ENCODE data around the gene TRAF3IP3. TPM values are rescaled to one million over a fixed set of nuclear protein-coding genes. Genes with fewer than 3 reads are reported as not detected.

Gene TRAF3IP3
- total RNA-seq, 2 donors from 2014 or later = 3.3 to 12.3 TPM

- no peak for ATAC-seq (ENCODE audit: insufficient number of reproducible peaks, low FRiP score, low read depth)
Measured at GRCh38 chr1:209710847-209711246, 45.0 kb upstream of the TRAF3IP3 start.

GRCh38 chr1:209714338-209714737 lies 41.5 kb upstream of the TRAF3IP3 start:
- H3K27me3 ChIP-seq (replicated peaks; ENCODE audit: insufficient read depth) = no peaks in the 10 kb centered on the region
- no peaks in the 10 kb centered on the region for H3K9me3 ChIP-seq
- ATAC-seq (ENCODE audit: insufficient number of reproducible peaks, low FRiP score, low read depth) (no peak), DNase-seq (ENCODE audit: low spot score) (no peak)
- no peak for TF ChIP-seq CTCF (IDR thresholded peaks at IDR 0.05)
- no peaks in the 10 kb centered on the region for H3K36me3 ChIP-seq
- no peak overlapping the region for H3K4me3 ChIP-seq
- H3K4me1 ChIP-seq (ENCODE audit: control insufficient read depth in 1 of 2, low read depth in 2 of 2) = no peaks in the 10 kb centered on the region
- H3K27ac ChIP-seq = no peak overlapping the region

More at GRCh38 chr1:209710847-209711246, 45.0 kb upstream of the TRAF3IP3 start:
- no peak for DNase-seq (ENCODE audit: low spot score)
- Histone ChIP-seq H3K27me3 (replicated peaks; ENCODE audit: insufficient read depth) (no peaks in the 10 kb centered on the region), H3K4me3 (no peak overlapping the region), H3K27ac (no peak overlapping the region), H3K4me1 (ENCODE audit: control insufficient read depth in 1 of 2, low read depth in 2 of 2) (no peaks in the 10 kb centered on the region), H3K9me3 (no peaks in the 10 kb centered on the region), H3K36me3 (no peaks in the 10 kb centered on the region)
- no peak for TF ChIP-seq CTCF (IDR thresholded peaks at IDR 0.05)

DNA sequence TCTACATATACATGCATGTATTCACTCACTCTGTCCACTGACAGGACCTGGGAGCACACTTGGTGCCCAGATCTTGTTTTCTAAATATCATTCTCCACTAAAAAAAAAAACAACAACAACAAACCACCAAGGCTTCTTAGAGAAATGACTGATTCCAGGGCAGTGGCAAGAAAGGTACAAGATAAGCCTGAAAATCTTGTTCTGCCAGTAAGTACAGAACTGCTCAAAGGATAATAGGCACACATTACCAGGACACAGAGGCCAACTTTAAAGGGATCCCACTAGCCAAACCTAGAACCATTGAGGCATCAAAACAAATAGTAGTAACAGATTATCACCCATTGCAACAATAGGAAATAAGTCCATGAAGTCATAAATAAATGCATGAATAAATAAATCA lies 40.5 kb upstream of the TRAF3IP3 start:
- Histone ChIP-seq H3K27ac (no peak overlapping the region), H3K9me3 (no peaks in the 10 kb centered on the region), H3K4me3 (no peak overlapping the region), H3K36me3 (no peaks in the 10 kb centered on the region), H3K4me1 (ENCODE audit: control insufficient read depth in 1 of 2, low read depth in 2 of 2) (no peaks in the 10 kb centered on the region), H3K27me3 (replicated peaks; ENCODE audit: insufficient read depth) (no peaks in the 10 kb centered on the region)
- DNase-seq (ENCODE audit: low spot score) = no peak
- ATAC-seq (ENCODE audit: insufficient number of reproducible peaks, low FRiP score, low read depth) = no peak
- no peak for TF ChIP-seq CTCF (IDR thresholded peaks at IDR 0.05)

DNA sequence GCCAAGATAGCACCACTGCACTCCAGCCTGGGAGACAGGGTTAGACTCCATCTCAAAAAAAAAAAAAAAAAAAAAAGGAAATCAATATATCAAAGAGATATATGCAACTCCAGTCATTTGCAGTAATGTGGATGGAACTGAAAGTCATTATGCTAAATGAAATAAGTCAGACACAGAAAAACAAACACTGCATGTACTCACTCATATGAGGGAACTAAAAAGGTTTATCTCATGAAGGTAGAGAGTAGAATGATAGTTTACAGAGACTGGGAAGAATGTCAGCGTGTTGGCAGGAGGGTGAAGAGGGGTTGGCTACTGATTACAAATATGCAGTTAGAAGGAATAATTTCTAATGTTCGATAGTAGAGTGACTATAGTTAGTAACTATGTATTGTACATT lies 38.0 kb upstream of the TRAF3IP3 start:
- no peaks in the 10 kb centered on the region for H3K4me1 ChIP-seq (ENCODE audit: control insufficient read depth in 1 of 2, low read depth in 2 of 2)
- H3K36me3 ChIP-seq = no peaks in the 10 kb centered on the region
- no peak for TF ChIP-seq CTCF (IDR thresholded peaks at IDR 0.05)
- DNase-seq (ENCODE audit: low spot score) (no peak), ATAC-seq (ENCODE audit: insufficient number of reproducible peaks, low FRiP score, low read depth) (no peak)
- H3K27me3 ChIP-seq (replicated peaks; ENCODE audit: insufficient read depth) = no peaks in the 10 kb centered on the region
- no peak overlapping the region for H3K4me3 ChIP-seq
- H3K9me3 ChIP-seq = no peaks in the 10 kb centered on the region
- no peak overlapping the region for H3K27ac ChIP-seq

- DNase-seq (ENCODE audit: low spot score) (no peak), ATAC-seq (ENCODE audit: insufficient number of reproducible peaks, low FRiP score, low read depth) (no peak)
- Histone ChIP-seq H3K4me3 (no peak overlapping the region), H3K36me3 (no peaks in the 10 kb centered on the region), H3K27ac (no peak overlapping the region), H3K27me3 (replicated peaks; ENCODE audit: insufficient read depth) (no peaks in the 10 kb centered on the region), H3K9me3 (no peaks in the 10 kb centered on the region), H3K4me1 (ENCODE audit: control insufficient read depth in 1 of 2, low read depth in 2 of 2) (no peaks in the 10 kb centered on the region)
- TF ChIP-seq CTCF (IDR thresholded peaks at IDR 0.05) = no peak
Measured at GRCh38 chr1:209720326-209720725, 35.5 kb upstream of the TRAF3IP3 start.

Measured in thoracic aorta (tissue), 2 donors.